BLaER1 treated with 17β-estradiol and CSF1 and Interleukin-3, amounts not matched to agents 10 nM and 100 nM (cell line): ENCODE data around the gene OR10T2.
"Not testable (repeated sequence)": the region's sequence is repeated elsewhere in the genome, so short reads cannot be mapped to it uniquely, and the experiment has no call there.

Experiments used
- H3K27ac ChIP-seq, 11 experiments: shearing (Covaris generic); formaldehyde crosslinking; 2 replicates each; pipeline ENCODE4 v1.8.1; 2022
- H3K27me3 ChIP-seq, 11 experiments: shearing (Covaris generic); formaldehyde crosslinking; 2 replicates each; pipeline ENCODE4 v1.8.1; 2022
- H3K36me3 ChIP-seq, 11 experiments: shearing (Covaris generic); formaldehyde crosslinking; 2 replicates each; pipeline ENCODE4 v1.8.1; 2022
- H3K4me1 ChIP-seq, 10 experiments: shearing (Covaris generic); formaldehyde crosslinking; 2 replicates each; pipeline ENCODE4 v1.8.1; 2022
- H3K4me2 ChIP-seq, 11 experiments: shearing (Covaris generic); formaldehyde crosslinking; 2 replicates each; pipeline ENCODE4 v1.8.1; 2022
- H3K4me3 ChIP-seq, 10 experiments: shearing (Covaris generic); formaldehyde crosslinking; 2 replicates each; pipeline ENCODE4 v1.8.1; 2022
- H3K9ac ChIP-seq, 11 experiments: shearing (Covaris generic); formaldehyde crosslinking; 2 replicates each; pipeline ENCODE4 v1.8.1; 2022
- H3K9me3 ChIP-seq, 11 experiments: shearing (Covaris generic); formaldehyde crosslinking; replicated peaks in 1 of 11; 2 replicates each; pipeline ENCODE4 v1.8.1; 2022
- H4K20me1 ChIP-seq, 11 experiments: shearing (Covaris generic); formaldehyde crosslinking; 2 replicates each; pipeline ENCODE4 v1.8.1; 2022
- Cebpa-rat ChIP-seq, 11 experiments: shearing (Covaris generic); IDR thresholded peaks; 2 replicates each; pipeline ENCODE4 v1.8.1; 2022

Gene OR10T2, protein sequence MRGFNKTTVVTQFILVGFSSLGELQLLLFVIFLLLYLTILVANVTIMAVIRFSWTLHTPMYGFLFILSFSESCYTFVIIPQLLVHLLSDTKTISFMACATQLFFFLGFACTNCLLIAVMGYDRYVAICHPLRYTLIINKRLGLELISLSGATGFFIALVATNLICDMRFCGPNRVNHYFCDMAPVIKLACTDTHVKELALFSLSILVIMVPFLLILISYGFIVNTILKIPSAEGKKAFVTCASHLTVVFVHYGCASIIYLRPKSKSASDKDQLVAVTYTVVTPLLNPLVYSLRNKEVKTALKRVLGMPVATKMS

DNA sequence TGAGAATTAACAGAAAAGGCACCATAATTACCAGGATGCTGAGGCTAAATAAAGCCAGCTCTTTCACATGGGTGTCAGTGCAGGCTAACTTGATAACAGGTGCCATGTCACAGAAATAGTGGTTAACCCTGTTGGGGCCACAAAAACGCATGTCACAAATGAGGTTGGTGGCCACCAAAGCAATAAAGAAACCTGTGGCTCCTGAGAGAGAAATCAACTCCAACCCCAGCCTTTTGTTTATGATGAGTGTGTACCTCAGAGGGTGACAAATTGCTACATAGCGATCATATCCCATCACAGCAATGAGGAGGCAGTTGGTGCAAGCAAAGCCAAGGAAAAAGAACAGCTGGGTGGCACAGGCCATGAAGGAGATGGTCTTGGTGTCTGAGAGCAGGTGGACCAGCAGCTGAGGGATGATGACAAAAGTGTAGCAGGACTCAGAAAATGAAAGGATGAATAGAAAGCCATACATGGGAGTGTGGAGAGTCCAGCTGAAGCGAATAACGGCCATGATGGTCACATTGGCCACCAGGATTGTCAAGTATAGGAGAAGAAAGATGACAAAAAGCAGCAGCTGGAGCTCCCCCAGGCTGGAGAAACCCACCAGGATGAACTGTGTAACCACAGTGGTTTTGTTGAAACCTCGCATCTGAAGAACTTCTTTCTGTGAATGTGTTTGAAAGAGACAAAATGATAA is at the start of gene OR10T2:
OR10T2 (minus strand) TSS at position 649 of the 697 bp plus-strand sequence; CDS start at position 649, 0 bp downstream.
- H3K9me3 ChIP-seq = no peaks in the 10 kb centered on the region
- H3K9ac ChIP-seq = no peak within 1 kb of the TSS
- no peaks in the 10 kb centered on the region for H3K4me1 ChIP-seq
- H3K27ac ChIP-seq = no peak within 1 kb of the TSS
- no peaks in the 10 kb centered on the region for H4K20me1 ChIP-seq
- no peaks in the 10 kb centered on the region for H3K27me3 ChIP-seq
- no peak for TF ChIP-seq Cebpa-rat (IDR thresholded peaks at IDR 0.05)
- no peaks in the 10 kb centered on the region for H3K36me3 ChIP-seq
- no peak within 1 kb of the TSS for H3K4me2 ChIP-seq
- H3K4me3 ChIP-seq = no peak within 1 kb of the TSS

DNA sequence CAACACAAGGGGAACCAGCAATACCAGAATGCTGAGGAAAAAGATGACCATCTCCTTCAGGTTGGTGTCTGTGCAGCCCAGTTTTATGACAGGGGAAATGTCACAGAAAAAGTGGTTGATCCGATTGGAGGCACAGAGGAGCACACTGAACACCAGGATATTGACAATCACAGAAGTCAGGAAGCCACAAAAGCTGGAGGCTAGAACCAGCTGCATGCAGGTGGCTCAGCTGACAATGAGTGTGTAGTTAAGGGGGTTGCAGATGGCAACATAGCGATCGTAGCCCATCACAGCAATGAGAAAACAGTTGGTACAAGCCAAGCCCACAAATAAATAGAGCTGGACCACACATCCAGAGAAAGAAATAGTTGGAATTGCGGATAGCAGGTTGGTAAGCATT is 46.1 kb upstream of the OR10T2 start:
- no peaks in the 10 kb centered on the region for H3K27me3 ChIP-seq
- no peak overlapping the region for H3K9ac ChIP-seq
- H3K27ac ChIP-seq = no peak overlapping the region
- no peak overlapping the region for H3K4me3 ChIP-seq
- no peaks in the 10 kb centered on the region for H4K20me1 ChIP-seq
- 0 out of 22 replicates have a peak, but pooled peaks cover 0 to 3% (median 0%) of the 10 kb centered on the region in 11 experiments for H3K9me3 ChIP-seq
- no peaks in the 10 kb centered on the region for H3K4me1 ChIP-seq
- no peaks in the 10 kb centered on the region for H3K36me3 ChIP-seq
- H3K4me2 ChIP-seq = no peak overlapping the region
- TF ChIP-seq Cebpa-rat (IDR thresholded peaks at IDR 0.05) = no peak

DNA sequence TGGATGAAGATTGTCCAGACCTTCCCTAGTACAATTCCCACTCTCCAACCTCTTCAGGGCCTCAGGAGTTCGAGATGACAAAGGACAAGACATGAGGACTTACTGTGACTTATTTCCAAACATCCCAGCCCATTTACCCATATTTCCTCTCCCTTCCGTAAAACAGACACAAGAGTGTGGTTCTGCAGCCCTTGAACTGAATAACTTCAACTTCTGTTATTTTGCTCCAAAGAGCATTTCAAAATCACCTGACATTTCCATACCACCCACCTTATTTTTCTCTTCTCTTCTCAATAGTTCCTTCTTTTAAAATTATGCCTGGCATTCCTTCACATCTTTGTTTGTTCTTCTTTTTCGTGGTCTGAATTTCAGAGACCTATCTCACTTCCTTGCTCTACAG is 35.5 kb upstream of the OR10T2 start:
- Histone ChIP-seq H3K36me3 (no peaks in the 10 kb centered on the region), H3K27me3 (no peaks in the 10 kb centered on the region), H3K4me1 (peaks cover 0 to 23% (median 0%) of the 10 kb centered on the region in 10 experiments; a peak in 7 of 20 replicates), H4K20me1 (no peaks in the 10 kb centered on the region), H3K4me2 (peak overlapping the region in 3 of 11 experiments; percentile 18 to 41 (median 25); a peak in 5 of 22 replicates), H3K4me3 (no peak overlapping the region), H3K27ac (no peak overlapping the region), H3K9ac (no peak overlapping the region), H3K9me3 (peaks cover 0 to 16% (median 7%) of the 10 kb centered on the region in 11 experiments; a peak in 10 of 22 replicates)
- TF ChIP-seq Cebpa-rat (IDR thresholded peaks at IDR 0.05) = no peak

DNA sequence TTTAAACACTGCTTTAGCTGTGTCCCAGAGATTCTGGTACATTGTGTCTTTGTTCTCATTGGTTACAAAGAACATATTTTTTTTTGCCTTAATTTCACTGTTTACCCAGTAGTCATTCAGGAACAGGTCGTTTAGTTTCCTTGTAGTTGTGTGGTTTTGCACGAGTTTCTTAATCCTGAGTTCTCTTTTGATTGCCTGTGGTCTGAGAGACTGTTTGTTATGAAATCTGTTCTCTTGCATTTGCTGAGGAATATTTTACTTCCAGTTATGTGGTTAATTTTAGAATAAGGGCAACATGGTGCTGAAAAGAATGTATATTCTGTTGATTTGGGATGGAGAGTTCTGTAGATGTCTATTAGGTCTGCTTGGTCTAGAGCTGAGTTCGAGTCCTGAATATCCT is 30.9 kb upstream of the OR10T2 start:
- peaks cover 6 to 31% (median 10%) of the 10 kb centered on the region in 11 experiments; a peak in 16 of 22 replicates for H3K9me3 ChIP-seq
- not testable (repeated sequence) for H3K9ac ChIP-seq, H3K36me3 ChIP-seq, H4K20me1 ChIP-seq, H3K27me3 ChIP-seq, H3K4me3 ChIP-seq
- H3K4me1 ChIP-seq = peaks cover 0 to 22% (median 0%) of the 10 kb centered on the region in 10 experiments; a peak in 7 of 20 replicates
- peak overlapping the region in 4 of 11 experiments; percentile 7 to 23 (median 12); a peak in 2 of 22 replicates for H3K4me2 ChIP-seq
- H3K27ac ChIP-seq = peak overlapping the region in 1 of 11 experiments; percentile 29; a peak in 2 of 22 replicates

DNA sequence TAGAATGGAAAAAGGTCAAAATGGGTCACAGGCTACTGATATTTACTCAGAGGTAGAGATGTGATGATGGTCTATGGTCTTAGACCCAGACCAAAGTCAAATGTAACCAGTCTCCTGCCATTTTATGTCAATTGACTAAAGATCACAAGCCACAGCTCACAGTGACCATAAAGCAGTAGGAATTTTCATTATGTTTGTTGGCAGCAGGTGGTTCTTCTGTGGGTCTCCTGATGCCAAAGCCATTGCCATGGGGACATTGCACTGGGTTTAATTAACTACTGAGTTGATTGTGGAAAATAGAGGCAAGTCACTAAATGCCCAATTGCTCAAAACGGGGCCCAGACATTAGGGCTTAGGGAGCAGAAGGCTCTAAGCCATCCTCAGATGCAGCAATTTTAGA is 26.9 kb upstream of the OR10T2 start, which contains the start of gene OR10K2:
OR10K2 (minus strand) TSS at position 101 of the 400 bp plus-strand sequence. CDS start 5,371 bp downstream, outside the sequence.
- H3K4me2 ChIP-seq = no peak within 1 kb of the TSS
- H3K27me3 ChIP-seq = no peaks in the 10 kb centered on the region
- H3K4me1 ChIP-seq = peaks cover 0 to 14% (median 0%) of the 10 kb centered on the region in 10 experiments; a peak in 2 of 20 replicates
- no peak for TF ChIP-seq Cebpa-rat (IDR thresholded peaks at IDR 0.05)
- no peak within 1 kb of the TSS for H3K4me3 ChIP-seq
- no peak within 1 kb of the TSS for H3K27ac ChIP-seq
- H3K36me3 ChIP-seq = no peaks in the 10 kb centered on the region
- H4K20me1 ChIP-seq = no peaks in the 10 kb centered on the region
- no peak within 1 kb of the TSS for H3K9ac ChIP-seq
- H3K9me3 ChIP-seq = peaks cover 0 to 18% (median 8%) of the 10 kb centered on the region in 11 experiments; a peak in 12 of 22 replicates

DNA sequence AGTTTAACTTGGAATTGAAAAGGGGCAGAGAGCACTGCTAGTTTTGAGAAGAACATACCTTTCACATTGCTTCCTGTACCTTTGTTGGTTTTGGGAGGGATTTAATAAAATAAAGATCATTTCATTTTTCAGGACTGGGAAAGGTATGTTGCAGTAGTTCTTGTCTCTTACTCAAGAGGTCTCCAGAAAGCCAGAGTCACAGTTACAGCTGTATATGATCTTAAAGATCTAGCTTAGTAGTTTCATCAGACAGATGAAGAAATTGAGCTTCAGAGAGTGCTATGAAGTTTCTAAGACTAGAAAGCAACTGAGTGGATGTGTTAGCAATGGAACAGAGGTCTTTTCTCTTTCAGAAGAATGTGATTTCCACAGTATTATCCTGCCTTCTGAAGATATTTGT is 25.8 kb upstream of the OR10T2 start:
- no peak for TF ChIP-seq Cebpa-rat (IDR thresholded peaks at IDR 0.05)

DNA sequence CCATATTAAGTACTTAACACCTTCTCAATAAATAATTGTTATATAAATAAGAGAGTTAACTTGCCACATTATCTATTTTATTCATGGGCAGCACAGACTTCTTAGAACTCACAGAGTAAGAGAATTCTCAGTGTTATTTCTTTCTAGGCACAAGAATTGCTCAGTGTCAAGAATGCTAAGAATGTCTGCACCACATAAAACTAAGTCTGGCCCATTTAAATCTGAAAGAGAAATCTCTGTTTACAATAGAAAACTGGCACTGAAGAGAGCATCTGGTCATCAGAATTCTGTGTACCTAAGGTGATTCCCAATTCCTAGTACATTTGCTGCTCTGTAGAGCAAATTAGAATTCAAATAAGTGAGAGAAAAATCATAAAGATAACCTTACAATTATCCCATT is 22.9 kb upstream of the OR10T2 start:
- no peaks in the 10 kb centered on the region for H4K20me1 ChIP-seq
- no peak overlapping the region for H3K4me3 ChIP-seq
- peaks cover 0 to 3% (median 0%) of the 10 kb centered on the region in 11 experiments; a peak in 3 of 22 replicates for H3K9me3 ChIP-seq
- no peak for TF ChIP-seq Cebpa-rat (IDR thresholded peaks at IDR 0.05)
- no peaks in the 10 kb centered on the region for H3K27me3 ChIP-seq
- no peaks in the 10 kb centered on the region for H3K36me3 ChIP-seq
- no peaks in the 10 kb centered on the region for H3K4me1 ChIP-seq
- H3K27ac ChIP-seq = no peak overlapping the region
- H3K9ac ChIP-seq = no peak overlapping the region
- no peak overlapping the region for H3K4me2 ChIP-seq

More for the DNA sequence above, 25.8 kb upstream of the OR10T2 start:
- Histone ChIP-seq H3K36me3 (no peaks in the 10 kb centered on the region), H3K4me2 (no peak overlapping the region), H3K27me3 (no peaks in the 10 kb centered on the region), H3K9ac (no peak overlapping the region), H3K4me3 (no peak overlapping the region), H4K20me1 (no peaks in the 10 kb centered on the region), H3K4me1 (peaks cover 0 to 3% (median 0%) of the 10 kb centered on the region in 10 experiments; a peak in 2 of 20 replicates), H3K27ac (no peak overlapping the region), H3K9me3 (peaks cover 0 to 16% (median 8%) of the 10 kb centered on the region in 11 experiments; a peak in 12 of 22 replicates)

DNA sequence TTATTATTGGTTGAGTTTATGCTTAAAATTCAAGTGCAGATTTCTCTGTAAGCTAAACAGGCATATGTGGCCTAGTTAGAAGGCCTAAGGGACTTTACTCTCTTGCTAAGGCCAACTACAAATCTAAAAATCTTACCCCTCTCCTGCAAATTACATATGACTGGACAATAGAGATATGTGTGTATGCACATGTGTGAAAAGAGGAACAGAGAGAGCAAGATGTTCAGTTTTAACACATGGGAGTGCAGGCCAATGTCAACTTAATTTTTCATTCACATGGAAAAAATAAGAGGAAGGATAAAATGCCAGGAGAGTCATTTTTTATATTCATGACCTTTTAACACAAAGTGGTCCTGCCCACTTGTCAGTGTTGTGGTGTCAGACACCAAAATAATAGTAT is 18.3 kb upstream of the OR10T2 start:
- Histone ChIP-seq H3K4me3 (no peak overlapping the region), H3K27ac (no peak overlapping the region), H4K20me1 (no peaks in the 10 kb centered on the region), H3K4me2 (no peak overlapping the region), H3K4me1 (no peaks in the 10 kb centered on the region), H3K27me3 (no peaks in the 10 kb centered on the region), H3K9ac (no peak overlapping the region), H3K36me3 (no peaks in the 10 kb centered on the region), H3K9me3 (no peaks in the 10 kb centered on the region)
- no peak for TF ChIP-seq Cebpa-rat (IDR thresholded peaks at IDR 0.05)

DNA sequence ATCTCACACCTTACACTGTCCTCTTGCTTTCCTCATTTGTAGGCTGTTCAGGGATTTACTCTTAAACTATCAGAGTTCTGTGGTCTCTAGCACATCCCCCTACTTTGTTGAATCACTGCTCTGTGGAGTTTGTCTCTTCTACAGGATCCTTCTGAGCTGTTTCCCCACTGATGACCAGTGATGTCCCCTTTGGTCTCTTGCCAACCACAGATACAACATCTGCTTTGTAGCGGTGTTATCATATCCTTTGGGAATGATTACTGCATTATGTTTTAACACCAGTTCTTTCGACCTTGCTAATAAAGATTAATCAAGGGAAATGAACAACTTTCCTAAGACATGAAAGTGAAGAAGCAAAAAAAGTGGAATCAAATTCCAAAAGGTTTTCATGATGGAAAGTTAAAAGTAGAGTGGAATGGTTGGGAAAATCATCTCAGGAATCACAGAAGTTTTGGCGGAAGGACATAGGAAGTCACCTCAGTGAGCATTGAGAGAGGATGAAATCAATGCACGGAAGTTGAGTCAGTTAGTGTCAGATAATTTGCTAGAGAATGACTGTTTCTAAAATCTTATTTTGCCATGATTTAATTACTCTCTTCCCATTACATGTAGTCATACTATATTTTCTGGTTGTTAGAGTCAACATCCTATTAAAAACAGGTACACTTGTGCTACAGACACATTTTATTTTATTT is 15.5 kb upstream of the OR10T2 start:
- H3K27ac ChIP-seq = no peak overlapping the region
- H3K9me3 ChIP-seq = no peaks in the 10 kb centered on the region
- H3K27me3 ChIP-seq = no peaks in the 10 kb centered on the region
- H3K4me2 ChIP-seq = no peak overlapping the region
- H3K4me3 ChIP-seq = no peak overlapping the region
- H4K20me1 ChIP-seq = no peaks in the 10 kb centered on the region
- no peaks in the 10 kb centered on the region for H3K36me3 ChIP-seq
- no peak overlapping the region for H3K9ac ChIP-seq
- TF ChIP-seq Cebpa-rat (IDR thresholded peaks at IDR 0.05) = no peak
- H3K4me1 ChIP-seq = no peaks in the 10 kb centered on the region
